K562 (cell line): ENCODE data around the gene ATP8A1. TPM values are rescaled to one million over a fixed set of nuclear protein-coding genes. Genes with fewer than 3 reads are reported as not detected.

ENCODE experiments used
- BMI1 ChIP-seq: fragments of 150-350 bp; IDR thresholded peaks from 2 replicates; pipeline ENCODE4 v1.6.1; 2014; ENCODE audit warnings: low read length
- CHAMP1 ChIP-seq: fragments of 450-650 bp; IDR thresholded peaks from 2 replicates; pipeline ENCODE4 v1.6.1; 2016; ENCODE audit warnings: mild to moderate bottlenecking
- EGR1 ChIP-seq: fragments of 450-650 bp; conservative IDR thresholded peaks from 2 replicates; pipeline ENCODE4 v1.6.1; 2017; ENCODE audit warnings: mild to moderate bottlenecking
- FOXA3 ChIP-seq, 2 experiments: fragments of 450-650 bp in 1 of 2; sonication (generic) in 1 of 2; formaldehyde crosslinking; IDR thresholded peaks in 1 of 2; conservative IDR thresholded peaks in 1 of 2; 2 replicates each; pipeline versions ENCODE4 v1.4.0 to v1.8.0; 2020 to 2022; ENCODE audit warnings: mild to moderate bottlenecking in 2 of 2, missing genetic modification reagents in 1 of 2
- HLTF ChIP-seq: fragments of 450-650 bp; IDR thresholded peaks from 2 replicates; pipeline ENCODE4 v1.6.1; 2016
- ID3 ChIP-seq, 2 experiments: fragments of 250-450 bp in 1 of 2; fragments of 450-650 bp in 1 of 2; sonication (Bioruptor Pico) in 1 of 2; IDR thresholded peaks; 2 replicates each; pipeline versions ENCODE4 v1.6.1 to v1.8.0; 2016 to 2021; ENCODE audit warnings: mild to moderate bottlenecking in 2 of 2, moderate library complexity in 2 of 2, missing compliant biosample characterization in 1 of 2, missing genetic modification characterization in 1 of 2
- MAFF ChIP-seq: IDR thresholded peaks from 2 replicates; pipeline ENCODE4 v1.6.1; 2012; ENCODE audit warnings: low read length, improper control_type of control experiment
- MLLT1 ChIP-seq, 2 experiments: fragments of 450-650 bp; IDR thresholded peaks; 2 replicates each; pipeline ENCODE4 v1.6.1; 2016
- NFIX ChIP-seq: fragments of 250-450 bp; sonication (Bioruptor Pico); IDR thresholded peaks from 2 replicates; pipeline ENCODE4 v1.4.0; 2020; ENCODE audit warnings: low read depth, mild to moderate bottlenecking, moderate library complexity
- NKRF ChIP-seq: fragments of 450-650 bp; IDR thresholded peaks from 2 replicates; pipeline ENCODE4 v1.6.1; 2016; ENCODE audit warnings: borderline replicate concordance
- NR2C1 ChIP-seq, 2 experiments: fragments of 450-650 bp; IDR thresholded peaks; 2 replicates each; pipeline ENCODE4 v1.6.1; 2017; ENCODE audit warnings: mild to moderate bottlenecking in 2 of 2, antibody characterized with exemption in 1 of 2, inconsistent platforms in 1 of 2, missing compliant biosample characterization in 1 of 2, missing genetic modification characterization in 1 of 2
- PHF21A ChIP-seq: fragments of 450-650 bp; IDR thresholded peaks from 2 replicates; pipeline ENCODE4 v1.6.1; 2017; ENCODE audit warnings: low read depth, borderline replicate concordance
- TCF3 ChIP-seq: sonication (generic); formaldehyde crosslinking; IDR thresholded peaks from 2 replicates; pipeline ENCODE4 v1.4.0; 2020; ENCODE audit warnings: mild to moderate bottlenecking, missing genetic modification reagents
- THAP12 ChIP-seq: fragments of 250-450 bp; sonication (Bioruptor Pico); IDR thresholded peaks from 2 replicates; pipeline ENCODE4 v1.9.0; 2021; ENCODE audit warnings: mild to moderate bottlenecking, inconsistent platforms
- ZNF253 ChIP-seq: fragments of 250-450 bp; sonication (Bioruptor Pico); conservative IDR thresholded peaks from 2 replicates; pipeline ENCODE4 v1.6.1; 2021; ENCODE audit warnings: mild to moderate bottlenecking
- ZNF511 ChIP-seq: sonication (generic); formaldehyde crosslinking; IDR thresholded peaks from 2 replicates; pipeline ENCODE4 v1.8.0; 2022; ENCODE audit warnings: mild to moderate bottlenecking, missing genetic modification reagents
- ZNF778 ChIP-seq: fragments of 450-650 bp; formaldehyde crosslinking; IDR thresholded peaks from 2 replicates; pipeline ENCODE4 v1.4.0; 2020; ENCODE audit warnings: mild to moderate bottlenecking, moderate library complexity
- polyA plus RNA-seq, 8 experiments: library from polyadenylated mRNA; depleted of rRNA in 4 of 8; stranded (reverse) in 5 of 8; unstranded in 3 of 8; fragments of >200 nt; fragmentation: Nextera tagmentation in 2 of 8; fragmentation: Illumina TruSeq in 1 of 8; extraction: Ambion mirVana in 2 of 8; extraction: Trizol in 1 of 8; gene quantifications; 2 replicates each; pipeline versions ENCODE4 v1.2.1 to v1.2.3, GENCODE V29; 2011 to 2014; ENCODE audit warnings: inconsistent platforms in 1 of 8, missing spikeins in 1 of 8
- total RNA-seq, 7 experiments: library from RNA; depleted of rRNA in 6 of 7; stranded (reverse); fragments of >200 nt in 6 of 7; fragmentation: Illumina TruSeq in 2 of 7; extraction: Trizol in 2 of 7; gene quantifications; 2 replicates each; pipeline versions ENCODE4 v1.2.1 to v1.2.3, GENCODE V29; 2011 to 2021; ENCODE audit warnings: low replicate concordance in 1 of 7

ATP8A1 gene
- total and polyA plus RNA-seq, 9 of the 15 experiments (the other 6 are each of a cell fraction or from before 2014, with no cell fraction given), result 0.05 to 0.29 (median 0.07) TPM; not detected in 2

GRCh38 chr4:42656944-42657792 lies at the start of gene ATP8A1 (continued):
- TF ChIP-seq NKRF, result no peak
- peak; percentile 64 for TF ChIP-seq MAFF
- no peak for TF ChIP-seq ZNF511 (CRISPR knock-in tag)
- no peak for TF ChIP-seq EGR1
- no peak for TF ChIP-seq THAP12 (CRISPR knock-in tag)
- no peak for TF ChIP-seq BMI1
- 0 out of 2 replicates have a peak, but pooled peaks have one; percentile 49 for TF ChIP-seq CHAMP1
- TF ChIP-seq FOXA3 (CRISPR knock-in tag; conservative IDR thresholded peaks at IDR 0.05 in 1 of 2, IDR thresholded peaks at IDR 0.05 in 1 of 2), result no peak
- no peak for TF ChIP-seq ZNF253 (CRISPR knock-in tag)
- TF ChIP-seq ID3 (CRISPR knock-in tag; IDR thresholded peaks at IDR 0.05), result no peak
- TF ChIP-seq ID3 (tag; IDR thresholded peaks at IDR 0.05), result no peak
- no peak for TF ChIP-seq NR2C1 (IDR thresholded peaks at IDR 0.05)
- no peak for TF ChIP-seq NR2C1 (tag; IDR thresholded peaks at IDR 0.05)
- TF ChIP-seq ZNF778 (CRISPR knock-in tag), result no peak
- TF ChIP-seq MLLT1 (IDR thresholded peaks at IDR 0.05), result no peak
- 0 out of 2 replicates have a peak, but pooled peaks have one; percentile 37 for TF ChIP-seq HLTF
- TF ChIP-seq TCF3 (CRISPR knock-in tag), result no peak
- TF ChIP-seq PHF21A, result no peak
- no peak for TF ChIP-seq NFIX (CRISPR knock-in tag)
